HG03045 (cell line): ENCODE measurements around the gene GP1BA.

Source experiments
- ATAC-seq: cut with Tn5 transposase; IDR thresholded peaks from one replicate; pipeline ENCODE4 v1.9.1; 2021; ENCODE audit warnings: mild to moderate bottlenecking, moderate library complexity; ENCODE audit not compliant: unreplicated experiment

The GP1BA gene

DNA sequence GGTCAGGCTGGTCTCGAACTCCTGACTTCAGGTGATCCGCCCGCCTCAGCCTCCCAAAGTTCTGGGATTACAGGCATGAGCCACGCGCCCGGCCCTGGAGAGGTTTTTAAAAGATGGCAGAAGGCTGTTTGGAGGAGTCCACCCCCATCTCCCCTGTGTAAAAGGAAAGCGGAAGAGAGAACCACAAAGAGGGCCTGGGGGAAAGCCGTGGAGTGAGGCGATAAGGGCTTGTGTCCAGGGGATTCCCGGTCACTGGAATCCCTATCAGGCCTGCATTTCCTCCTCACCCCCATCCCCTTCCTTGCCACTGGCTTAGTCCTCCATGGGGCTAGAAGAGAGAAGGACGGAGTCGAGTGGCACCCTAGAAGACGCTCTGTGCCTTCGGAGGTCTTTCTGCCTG is at the start of gene GP1BA:
TSS of gene GP1BA (plus strand) at position 315 of the 400 bp plus-strand sequence. CDS start 328 bp downstream, outside the sequence.
- no peak for ATAC-seq

DNA sequence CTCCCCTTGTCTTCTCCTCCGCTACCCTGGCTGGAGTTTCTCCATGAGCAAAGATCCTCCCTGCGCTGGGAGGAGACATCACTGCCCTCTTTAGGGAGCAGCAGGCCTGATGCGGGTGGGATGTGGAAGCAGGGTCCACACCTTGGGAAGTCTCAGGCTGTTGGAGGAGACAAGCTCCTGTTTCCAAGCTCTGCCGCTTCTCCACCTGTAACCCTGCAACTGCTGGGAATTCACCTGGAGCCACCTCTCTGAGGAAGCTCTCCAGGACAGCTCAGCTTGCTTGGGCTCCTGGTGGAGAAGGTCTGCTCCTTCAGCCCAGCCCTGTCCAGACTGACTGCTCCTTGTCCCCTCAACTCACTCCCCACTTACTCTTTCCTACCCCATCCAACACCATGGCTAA is 47.6 kb upstream of the GP1BA start:
- ATAC-seq, result no peak

DNA sequence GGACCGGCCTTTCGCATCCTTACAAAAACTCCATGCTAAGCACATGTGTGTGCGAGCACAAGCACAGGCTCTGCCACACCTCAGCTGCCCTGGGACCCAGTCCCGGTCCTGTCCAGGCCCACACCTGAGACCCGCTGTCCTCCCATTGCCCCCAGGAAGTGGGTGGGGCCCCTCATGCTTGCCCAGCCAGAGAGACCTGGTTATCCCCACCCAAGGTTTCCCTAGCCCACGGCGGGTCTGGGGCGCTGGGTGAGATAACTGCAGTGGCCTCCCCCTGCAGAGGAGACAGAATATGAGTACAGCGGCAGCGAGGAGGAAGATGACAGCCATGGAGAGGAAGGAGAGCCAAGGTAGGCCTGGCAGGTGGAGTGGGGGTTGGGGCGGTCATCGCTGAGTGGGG is 45.2 kb upstream of the GP1BA start:
- no peak for ATAC-seq

DNA sequence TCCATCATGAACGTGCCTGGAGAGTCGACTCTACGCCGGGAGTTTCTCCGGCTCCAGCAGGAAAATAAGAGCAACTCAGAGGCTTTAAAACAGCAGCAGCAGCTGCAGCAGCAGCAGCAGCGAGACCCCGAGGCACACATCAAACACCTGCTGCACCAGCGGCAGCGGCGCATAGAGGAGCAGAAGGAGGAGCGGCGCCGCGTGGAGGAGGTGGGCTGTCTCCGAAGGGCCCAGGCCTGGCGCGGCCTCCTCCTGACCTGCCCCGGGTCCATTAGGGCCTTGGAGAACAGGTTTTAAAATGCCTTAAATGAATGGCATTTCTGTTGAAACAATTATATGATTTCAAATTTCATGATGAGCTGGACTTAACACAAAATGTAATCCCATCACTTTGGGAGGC is 44.5 kb upstream of the GP1BA start:
- ATAC-seq, result no peak

DNA sequence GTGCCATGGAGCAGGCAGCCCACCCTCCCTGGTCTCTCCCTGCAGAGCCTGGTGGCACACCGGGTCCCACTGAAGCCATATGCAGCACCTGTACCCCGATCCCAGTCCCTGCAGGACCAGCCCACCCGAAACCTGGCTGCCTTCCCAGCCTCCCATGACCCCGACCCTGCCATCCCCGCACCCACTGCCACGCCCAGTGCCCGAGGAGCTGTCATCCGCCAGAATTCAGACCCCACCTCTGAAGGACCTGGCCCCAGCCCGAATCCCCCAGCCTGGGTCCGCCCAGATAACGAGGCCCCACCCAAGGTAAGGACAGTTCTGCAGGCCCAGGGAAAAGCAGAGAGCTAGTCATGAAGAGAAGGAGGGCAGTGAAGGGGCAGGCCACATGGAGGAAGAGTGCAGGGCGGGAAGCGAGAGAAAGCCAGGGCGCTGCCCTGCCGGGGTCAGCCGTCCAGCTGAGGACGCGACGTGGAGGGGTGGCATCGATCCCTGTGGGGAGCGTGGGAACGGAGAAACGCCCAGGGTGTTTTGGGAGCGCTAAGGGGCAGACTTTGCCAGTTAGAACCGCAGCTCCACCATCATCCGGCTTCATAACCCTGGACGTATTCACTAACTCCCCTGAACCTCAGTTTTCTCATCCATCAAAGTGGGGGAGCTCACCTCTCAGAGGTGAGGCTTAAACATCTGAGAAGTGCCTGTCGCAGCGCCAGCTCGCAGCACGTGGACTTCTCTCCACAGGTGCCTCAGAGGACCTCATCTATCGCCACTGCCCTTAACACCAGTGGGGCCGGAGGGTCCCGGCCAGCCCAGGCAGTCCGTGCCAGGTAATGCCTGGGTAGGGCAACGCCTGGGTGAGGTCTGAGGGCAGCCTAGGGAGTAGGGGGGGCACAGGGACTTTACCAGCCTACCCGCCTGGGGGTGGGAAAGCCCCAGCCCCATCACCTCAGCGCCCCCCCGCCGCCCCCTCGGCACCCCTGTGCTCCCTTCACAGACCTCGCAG is 40.4 kb upstream of the GP1BA start:
- no peak for ATAC-seq

DNA sequence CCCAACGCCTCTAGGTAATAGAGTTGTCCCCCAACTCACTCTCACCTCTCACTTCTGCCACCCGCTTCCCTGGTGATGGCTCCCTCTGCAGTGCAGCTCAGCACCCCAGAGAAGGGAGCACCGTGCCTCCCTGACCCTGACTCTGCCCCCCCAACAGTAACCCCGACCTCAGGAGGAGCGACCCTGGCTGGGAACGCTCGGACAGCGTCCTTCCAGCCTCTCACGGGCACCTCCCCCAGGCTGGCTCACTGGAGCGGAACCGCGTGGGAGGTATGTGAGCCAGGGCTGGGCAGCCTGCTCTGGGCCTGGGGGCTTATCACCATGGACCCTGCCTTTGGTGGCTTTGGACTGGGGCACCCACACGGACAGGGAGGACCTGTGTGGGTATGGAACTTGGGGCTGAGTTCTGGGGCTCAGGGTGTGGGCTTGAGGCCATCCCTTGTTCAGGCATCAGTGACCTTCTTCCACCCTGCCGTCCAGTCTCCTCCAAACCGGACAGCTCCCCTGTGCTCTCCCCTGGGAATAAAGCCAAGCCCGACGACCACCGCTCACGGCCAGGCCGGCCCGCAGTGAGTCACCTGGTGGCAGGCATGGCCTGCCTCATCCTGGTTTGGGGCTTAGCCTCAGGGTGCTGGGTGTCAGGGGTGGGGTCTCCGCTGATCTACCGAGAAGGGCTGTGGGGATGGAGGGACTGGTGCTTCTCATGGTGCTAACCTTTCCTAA is 39.4 kb upstream of the GP1BA start:
- ATAC-seq, result no peak

DNA sequence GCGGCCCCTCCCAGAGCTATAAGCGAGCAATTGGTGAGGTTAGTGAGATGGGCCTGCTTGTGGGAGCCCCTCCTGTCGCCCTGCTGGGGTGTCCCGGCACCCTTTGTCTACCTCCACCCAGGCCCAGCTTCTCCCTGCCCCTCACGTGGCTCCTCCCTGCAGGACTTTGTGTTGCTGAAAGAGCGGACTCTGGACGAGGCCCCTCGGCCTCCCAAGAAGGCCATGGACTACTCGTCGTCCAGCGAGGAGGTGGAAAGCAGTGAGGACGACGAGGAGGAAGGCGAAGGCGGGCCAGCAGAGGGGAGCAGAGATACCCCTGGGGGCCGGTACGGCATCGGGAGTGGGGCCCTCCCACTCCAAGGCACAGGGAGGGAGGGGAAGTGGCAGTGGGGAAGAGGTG is 38.8 kb upstream of the GP1BA start:
- ATAC-seq, result no peak

DNA sequence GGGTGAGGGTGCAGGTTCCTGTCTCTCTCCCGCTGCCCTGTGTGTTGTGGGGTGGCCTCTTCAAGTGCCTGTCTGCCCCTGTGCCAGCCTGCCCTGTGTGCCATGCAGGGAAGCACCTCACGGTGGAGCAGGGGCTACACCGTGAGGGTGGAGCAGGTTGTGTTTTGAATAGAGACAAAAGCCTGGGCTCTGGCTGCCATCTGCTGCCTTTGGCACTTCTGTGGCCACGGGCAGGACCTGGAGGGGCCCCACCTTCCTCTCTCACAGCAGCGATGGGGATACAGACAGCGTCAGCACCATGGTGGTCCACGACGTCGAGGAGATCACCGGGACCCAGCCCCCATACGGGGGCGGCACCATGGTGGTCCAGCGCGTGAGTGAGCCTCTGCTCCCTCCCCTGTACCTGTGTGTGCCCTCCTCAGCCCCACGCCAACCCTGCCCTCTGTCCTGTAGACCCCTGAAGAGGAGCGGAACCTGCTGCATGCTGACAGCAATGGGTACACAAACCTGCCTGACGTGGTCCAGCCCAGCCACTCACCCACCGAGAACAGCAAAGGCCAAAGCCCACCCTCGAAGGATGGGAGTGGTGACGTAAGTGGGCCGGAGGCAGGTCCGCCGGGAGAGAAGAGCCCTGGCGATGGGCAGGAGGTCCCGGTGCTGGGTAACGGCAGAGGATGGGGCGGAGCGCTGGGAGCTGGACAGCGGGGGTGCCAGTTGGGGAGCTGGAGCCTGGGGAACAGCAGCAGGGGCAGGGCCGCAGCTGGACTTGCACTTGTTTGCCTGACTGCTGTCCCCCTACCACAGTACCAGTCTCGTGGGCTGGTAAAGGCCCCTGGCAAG is 38.1 kb upstream of the GP1BA start:
- ATAC-seq, result no peak

DNA sequence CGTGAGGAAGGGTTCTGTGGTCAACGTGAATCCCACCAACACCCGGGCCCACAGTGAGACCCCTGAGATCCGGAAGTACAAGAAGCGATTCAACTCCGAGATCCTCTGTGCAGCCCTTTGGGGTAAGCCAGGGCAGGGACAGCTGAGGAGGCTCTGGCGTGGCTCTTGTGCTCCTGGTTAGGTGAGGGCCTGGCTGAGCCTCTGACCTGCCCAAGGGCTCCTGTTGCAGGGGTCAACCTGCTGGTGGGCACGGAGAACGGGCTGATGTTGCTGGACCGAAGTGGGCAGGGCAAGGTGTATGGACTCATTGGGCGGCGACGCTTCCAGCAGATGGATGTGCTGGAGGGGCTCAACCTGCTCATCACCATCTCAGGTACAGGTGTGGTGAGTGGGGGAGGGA is 37.0 kb upstream of the GP1BA start:
- no peak for ATAC-seq

DNA sequence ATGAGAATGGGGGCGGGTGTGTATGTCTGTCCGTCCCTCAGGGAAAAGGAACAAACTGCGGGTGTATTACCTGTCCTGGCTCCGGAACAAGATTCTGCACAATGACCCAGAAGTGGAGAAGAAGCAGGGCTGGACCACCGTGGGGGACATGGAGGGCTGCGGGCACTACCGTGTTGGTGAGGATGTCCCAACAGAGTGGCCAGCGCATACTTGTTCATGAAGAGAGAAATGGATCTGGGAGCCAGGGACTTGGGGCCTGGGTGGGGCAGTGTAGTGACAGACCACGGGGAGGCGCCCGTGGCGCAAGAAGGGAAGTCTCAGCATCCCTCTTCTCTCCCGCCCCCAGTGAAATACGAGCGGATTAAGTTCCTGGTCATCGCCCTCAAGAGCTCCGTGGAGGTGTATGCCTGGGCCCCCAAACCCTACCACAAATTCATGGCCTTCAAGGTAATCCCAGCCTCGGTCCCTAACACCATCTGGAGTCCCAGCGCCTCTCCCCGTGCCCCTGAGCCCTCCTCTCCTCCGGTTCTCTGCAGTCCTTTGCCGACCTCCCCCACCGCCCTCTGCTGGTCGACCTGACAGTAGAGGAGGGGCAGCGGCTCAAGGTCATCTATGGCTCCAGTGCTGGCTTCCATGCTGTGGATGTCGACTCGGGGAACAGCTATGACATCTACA is 36.3 kb upstream of the GP1BA start:
- ATAC-seq, result no peak

DNA sequence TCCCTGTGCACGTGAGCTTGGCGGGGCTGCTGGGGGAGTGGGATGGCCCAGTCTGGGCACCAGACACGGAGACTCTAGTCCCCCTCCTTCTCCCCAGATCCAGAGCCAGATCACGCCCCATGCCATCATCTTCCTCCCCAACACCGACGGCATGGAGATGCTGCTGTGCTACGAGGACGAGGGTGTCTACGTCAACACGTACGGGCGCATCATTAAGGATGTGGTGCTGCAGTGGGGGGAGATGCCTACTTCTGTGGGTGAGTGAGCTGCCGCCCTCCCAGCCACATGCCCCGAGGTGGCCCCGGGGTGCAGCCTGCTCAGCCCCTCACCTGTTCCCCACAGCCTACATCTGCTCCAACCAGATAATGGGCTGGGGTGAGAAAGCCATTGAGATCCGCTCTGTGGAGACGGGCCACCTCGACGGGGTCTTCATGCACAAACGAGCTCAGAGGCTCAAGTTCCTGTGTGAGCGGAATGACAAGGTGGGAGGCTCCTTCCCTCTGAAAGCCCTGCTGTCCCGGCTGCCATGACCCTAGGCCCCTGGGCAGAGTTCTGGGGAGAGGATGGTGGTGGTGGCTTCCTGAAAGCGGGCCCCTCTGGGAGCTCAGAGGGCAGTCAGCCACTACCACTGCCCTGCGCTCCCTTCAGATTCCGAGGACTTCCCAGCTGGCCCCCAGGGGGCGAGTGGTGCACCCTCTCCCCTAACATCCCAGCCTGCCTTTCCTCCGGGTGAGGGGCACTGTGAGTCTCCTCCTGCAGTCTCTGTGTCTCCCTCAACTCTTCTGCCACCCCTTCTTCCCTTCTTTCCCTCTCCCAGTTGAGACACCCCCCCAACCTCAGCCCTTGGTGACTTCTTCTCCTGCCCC is 35.5 kb upstream of the GP1BA start:
- no peak for ATAC-seq

DNA sequence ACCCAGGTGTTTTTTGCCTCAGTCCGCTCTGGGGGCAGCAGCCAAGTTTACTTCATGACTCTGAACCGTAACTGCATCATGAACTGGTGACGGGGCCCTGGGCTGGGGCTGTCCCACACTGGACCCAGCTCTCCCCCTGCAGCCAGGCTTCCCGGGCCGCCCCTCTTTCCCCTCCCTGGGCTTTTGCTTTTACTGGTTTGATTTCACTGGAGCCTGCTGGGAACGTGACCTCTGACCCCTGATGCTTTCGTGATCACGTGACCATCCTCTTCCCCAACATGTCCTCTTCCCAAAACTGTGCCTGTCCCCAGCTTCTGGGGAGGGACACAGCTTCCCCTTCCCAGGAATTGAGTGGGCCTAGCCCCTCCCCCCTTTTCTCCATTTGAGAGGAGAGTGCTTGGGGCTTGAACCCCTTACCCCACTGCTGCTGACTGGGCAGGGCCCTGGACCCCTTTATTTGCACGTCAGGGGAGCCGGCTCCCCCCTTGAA is 34.8 kb upstream of the GP1BA start:
- no peak for ATAC-seq

DNA sequence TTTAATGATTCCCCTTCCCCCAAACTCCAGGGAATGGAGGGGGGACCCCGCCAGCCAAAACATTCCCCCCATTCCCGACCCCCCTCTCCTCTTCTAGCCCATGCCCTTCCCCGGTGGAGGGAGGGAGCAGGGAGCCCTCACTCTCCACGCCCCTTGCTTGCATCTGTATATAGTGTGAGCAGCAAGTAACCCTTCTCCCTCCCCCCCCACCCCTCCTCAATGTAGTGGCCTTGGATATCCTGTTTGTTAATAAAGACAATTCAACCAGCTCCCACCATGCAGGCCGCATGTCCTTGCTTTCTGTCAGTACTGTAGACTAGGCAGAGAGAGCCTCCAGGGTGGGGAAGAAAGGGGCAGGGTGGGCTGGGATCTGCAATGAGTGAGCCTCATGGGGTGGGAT is 34.3 kb upstream of the GP1BA start:
- ATAC-seq, result no peak

DNA sequence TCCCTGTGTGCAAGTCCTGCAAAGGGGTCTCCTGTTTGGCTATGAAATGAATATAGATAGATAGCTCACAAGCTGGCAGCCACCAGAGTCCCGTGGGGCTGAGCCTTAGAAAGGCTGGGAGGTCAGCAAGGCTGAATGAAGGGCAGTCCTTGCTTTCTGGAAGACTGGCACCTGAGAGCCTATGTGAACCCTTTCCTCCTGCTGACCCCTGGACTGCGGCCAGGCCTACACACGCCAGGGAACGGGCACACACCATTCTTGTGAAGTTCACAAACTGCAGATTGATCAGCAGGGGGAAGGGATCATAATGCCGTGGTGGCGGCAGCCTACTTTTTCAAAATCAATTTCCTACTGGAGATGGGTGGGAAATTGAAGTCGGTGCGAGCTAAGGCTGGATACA is 33.7 kb upstream of the GP1BA start:
- no peak for ATAC-seq

DNA sequence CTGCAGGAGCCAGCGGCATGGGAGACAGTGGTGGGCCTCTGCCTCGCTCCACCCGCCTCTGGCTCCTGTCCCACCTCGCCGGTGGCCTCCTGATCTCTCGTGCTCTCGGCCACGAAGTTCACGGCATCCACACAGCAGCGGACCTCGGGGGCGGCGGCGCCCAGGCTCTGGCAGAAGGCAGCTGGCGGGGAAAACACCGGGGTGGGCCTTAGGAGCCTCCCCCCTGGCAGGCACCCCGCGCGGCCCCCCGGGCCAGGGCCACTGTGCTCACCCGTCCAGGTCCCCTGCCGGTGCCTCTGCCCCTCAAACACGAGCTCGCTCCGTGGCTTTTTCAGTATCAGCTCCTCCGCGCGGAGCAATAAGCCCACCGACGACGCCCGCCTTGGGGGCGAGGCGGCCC is 33.1 kb upstream of the GP1BA start:
- peak; percentile 4 for ATAC-seq

DNA sequence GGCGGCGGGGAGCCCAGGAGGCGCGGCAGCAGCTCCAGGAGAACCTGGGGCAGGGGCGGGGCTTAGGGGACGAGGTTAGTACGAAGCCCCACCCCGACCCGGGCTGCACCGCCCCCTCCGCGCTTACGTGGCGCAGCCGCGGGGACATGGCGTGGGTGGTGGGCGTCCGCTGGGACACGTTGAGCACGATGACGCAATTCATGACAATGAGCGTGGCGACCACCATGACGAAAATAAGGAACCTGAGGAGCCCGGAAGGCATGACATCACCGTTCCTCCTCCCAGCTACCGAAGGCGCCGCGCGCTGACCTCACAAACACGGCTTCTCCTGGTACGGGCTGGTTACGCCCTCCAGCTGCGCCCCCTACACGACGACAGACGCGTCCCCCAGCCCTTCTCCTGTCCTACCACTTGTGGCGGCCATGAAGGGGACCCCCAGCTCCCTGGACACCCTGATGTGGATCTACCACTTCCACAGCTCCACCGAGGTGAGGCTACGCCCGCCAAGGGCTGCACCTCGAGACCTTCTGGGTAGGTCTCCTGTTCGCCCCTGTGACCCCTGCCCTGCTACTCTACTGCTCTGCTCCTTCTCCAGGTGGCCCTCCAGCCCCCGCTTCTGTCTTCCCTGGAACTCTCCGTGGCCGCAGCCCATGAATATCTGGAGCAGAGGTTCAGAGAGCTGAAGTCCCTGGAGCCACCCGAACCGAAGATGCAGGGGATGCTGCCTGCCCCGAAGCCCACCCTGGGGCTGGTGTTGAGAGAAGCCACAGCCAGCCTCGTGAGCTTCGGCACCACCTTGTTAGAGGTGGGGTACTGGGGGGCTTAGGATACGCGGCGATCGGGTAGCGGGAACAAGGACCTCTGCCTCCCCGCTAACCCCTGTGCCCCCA is 32.5 kb upstream of the GP1BA start, which contains the start of gene C17orf107:
TSS of gene C17orf107 (plus strand) at position 196 of the 890 bp plus-strand sequence. CDS start at position 423, 227 bp downstream.
- ATAC-seq, result peak; percentile 58

DNA sequence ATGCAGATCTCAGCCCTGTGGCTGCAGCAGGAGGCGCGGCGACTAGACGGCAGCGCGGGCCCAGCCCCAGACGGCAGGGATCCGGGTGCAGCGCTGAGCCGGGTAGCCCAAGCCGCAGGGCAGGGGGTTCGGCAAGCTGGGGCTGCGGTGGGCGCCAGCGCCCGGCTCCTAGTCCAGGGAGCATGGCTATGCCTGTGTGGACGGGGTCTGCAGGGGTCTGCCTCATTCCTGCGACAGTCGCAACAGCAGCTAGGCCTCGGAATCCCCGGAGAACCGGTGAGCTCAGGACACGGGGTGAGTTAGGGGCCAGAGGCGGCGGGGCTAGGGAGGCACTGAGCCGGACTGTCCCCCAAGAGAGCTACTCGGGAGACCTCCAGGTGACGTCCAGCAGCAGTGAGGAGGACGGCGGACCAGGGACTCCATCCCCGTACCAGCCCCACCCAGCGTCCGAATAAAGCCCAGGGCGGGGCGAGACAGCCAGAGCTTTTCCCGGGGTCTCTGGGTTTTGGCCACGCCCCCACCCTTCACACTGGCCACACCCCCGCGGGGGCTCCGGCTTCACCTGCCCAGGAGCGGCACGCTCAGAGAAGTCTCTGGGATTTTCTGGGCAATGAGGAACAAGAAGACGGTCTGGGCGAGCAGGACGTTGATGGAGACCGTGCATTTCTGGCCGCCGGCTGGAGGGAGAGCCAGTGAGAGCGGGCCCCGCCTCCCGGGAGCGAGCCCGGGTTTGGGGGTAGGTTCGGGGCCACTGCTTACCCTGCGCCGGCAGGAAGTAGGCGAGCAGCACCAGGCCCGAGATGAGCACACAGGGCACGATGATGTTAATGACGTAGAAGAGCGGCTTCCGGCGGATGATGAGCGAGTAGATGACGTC is 31.6 kb upstream of the GP1BA start:
- no peak for ATAC-seq
